GM23338 (cell line): ENCODE measurements around the gene SPINT2. TPM values are rescaled to one million over a fixed set of nuclear protein-coding genes. Genes with fewer than 3 reads are reported as not detected.

Experiments used
- ATAC-seq: fragments of 200-7000 bp; cut with Tn5 transposase; 3 replicates; pipeline ENCODE4 v1.9.1; 2020
- DNase-seq: peaks from one replicate; pipeline ENCODE4 v3.0.0-alpha.2; 2015; ENCODE audit warnings: low spot score
- H2AFZ ChIP-seq: fragments of 200-600 bp; sonication (generic); 2 replicates; pipeline ENCODE4 v1.8.0; 2016; ENCODE audit warnings: antibody characterized with exemption, mild to moderate bottlenecking, moderate library complexity
- H3F3A ChIP-seq: fragments of 200-600 bp; sonication (generic); replicated peaks from 2 replicates; pipeline ENCODE4 v1.8.0; 2017; ENCODE audit warnings: antibody characterized with exemption, mixed run types, low read depth
- H3K27ac ChIP-seq: fragments of 200-600 bp; sonication (generic); 2 replicates; pipeline ENCODE4 v1.6.1; 2016; ENCODE audit warnings: low read depth
- H3K27me3 ChIP-seq: fragments of 200-600 bp; sonication (generic); 2 replicates; pipeline ENCODE4 v1.8.0; 2016; ENCODE audit warnings: mild to moderate bottlenecking, mixed run types, moderate library complexity; ENCODE audit not compliant: insufficient read depth
- H3K36me3 ChIP-seq: fragments of 200-600 bp; sonication (generic); 2 replicates; pipeline ENCODE4 v1.8.0; 2016; ENCODE audit warnings: mild to moderate bottlenecking; ENCODE audit not compliant: insufficient read depth
- H3K4me1 ChIP-seq: fragments of 200-600 bp; sonication (generic); 2 replicates; pipeline ENCODE4 v1.8.0; 2016; ENCODE audit warnings: mild to moderate bottlenecking, moderate library complexity; ENCODE audit not compliant: insufficient read depth
- H3K4me2 ChIP-seq: fragments of 200-600 bp; sonication (generic); 2 replicates; pipeline ENCODE4 v1.7.1; 2017; ENCODE audit warnings: mixed run types
- H3K4me3 ChIP-seq: fragments of 200-600 bp; sonication (generic); 2 replicates; pipeline ENCODE4 v1.6.1; 2016; ENCODE audit warnings: mixed run types
- H3K79me2 ChIP-seq: fragments of 200-600 bp; sonication (generic); replicated peaks from 2 replicates; pipeline ENCODE4 v1.8.0; 2017; ENCODE audit warnings: mild to moderate bottlenecking; ENCODE audit not compliant: insufficient read depth
- H3K9me2 ChIP-seq: fragments of 200-600 bp; sonication (generic); 2 replicates; pipeline ENCODE4 v1.8.0; 2017; ENCODE audit not compliant: insufficient read depth
- H4K20me1 ChIP-seq: fragments of 200-600 bp; sonication (generic); replicated peaks from 2 replicates; pipeline ENCODE4 v1.8.0; 2017; ENCODE audit warnings: mild to moderate bottlenecking; ENCODE audit not compliant: insufficient read depth
- H3K27ac Mint-ChIP-seq: 2 replicates; pipeline ENCODE4 v1.8.0; 2020; ENCODE audit warnings: inconsistent platforms, mild to moderate bottlenecking, moderate library complexity, mixed read lengths
- H3K27me3 Mint-ChIP-seq: 3 replicates; pipeline ENCODE4 v1.8.0; 2022; ENCODE audit warnings: low read depth, mild to moderate bottlenecking, moderate library complexity, mixed read lengths, inconsistent platforms; ENCODE audit not compliant: insufficient read depth, poor library complexity
- H3K36me3 Mint-ChIP-seq: 3 replicates; pipeline ENCODE4 v1.8.0; 2021; ENCODE audit warnings: low read depth, mild to moderate bottlenecking, inconsistent platforms, moderate library complexity, mixed read lengths
- H3K4me1 Mint-ChIP-seq: 3 replicates; pipeline ENCODE4 v1.8.0; 2020; ENCODE audit warnings: mild to moderate bottlenecking, inconsistent platforms, mixed read lengths
- H3K4me3 Mint-ChIP-seq: 3 replicates; pipeline ENCODE4 v1.8.0; 2021; ENCODE audit warnings: moderate library complexity, mild to moderate bottlenecking, inconsistent platforms, mixed read lengths
- H3K9me3 Mint-ChIP-seq: 3 replicates; pipeline ENCODE4 v1.8.0; 2020; ENCODE audit warnings: moderate library complexity, mild to moderate bottlenecking, inconsistent platforms, mixed read lengths
- CREB1 ChIP-seq: fragments of 250-450 bp; sonication (Bioruptor Pico); IDR thresholded peaks from 2 replicates; pipeline ENCODE4 v1.5.0; 2020; ENCODE audit warnings: low read depth, mild to moderate bottlenecking, moderate library complexity
- CTCF ChIP-seq, 2 experiments: fragments of 200-600 bp in 1 of 2; sonication (generic) in 1 of 2; conservative IDR thresholded peaks; 2 replicates each; pipeline versions ENCODE4 v1.5.1 to v1.6.1; 2016 to 2017; ENCODE audit warnings: antibody characterized with exemption in 2 of 2, low read depth in 2 of 2, mild to moderate bottlenecking in 2 of 2, moderate library complexity in 1 of 2
- ETS1 ChIP-seq: IDR thresholded peaks from 2 replicates; pipeline ENCODE4 v1.6.1; 2016; ENCODE audit warnings: antibody characterized with exemption
- EZH2 ChIP-seq: fragments of 200-600 bp; sonication (generic); IDR thresholded peaks from one replicate; pipeline ENCODE4 v1.8.0; 2017; ENCODE audit warnings: antibody characterized with exemption, mild to moderate bottlenecking, low read depth; ENCODE audit not compliant: unreplicated experiment
- EZH2phosphoT487 ChIP-seq: fragments of 200-600 bp; sonication (generic); IDR thresholded peaks from one replicate; pipeline ENCODE4 v1.8.1; 2018; ENCODE audit warnings: antibody characterized with exemption; ENCODE audit not compliant: unreplicated experiment
- JUNB ChIP-seq: IDR thresholded peaks from one replicate; pipeline ENCODE4 v1.6.1; 2016; ENCODE audit warnings: antibody characterized with exemption; ENCODE audit not compliant: unreplicated experiment
- NANOG ChIP-seq: IDR thresholded peaks from 2 replicates; pipeline ENCODE4 v1.6.1; 2016; ENCODE audit warnings: antibody characterized with exemption, borderline replicate concordance
- POLR2AphosphoS5 ChIP-seq: IDR thresholded peaks from 2 replicates; pipeline ENCODE4 v1.6.1; 2016; ENCODE audit warnings: antibody characterized with exemption, low read depth
- REST ChIP-seq: IDR thresholded peaks from one replicate; pipeline ENCODE4 v1.6.1; 2018; ENCODE audit warnings: antibody characterized with exemption; ENCODE audit not compliant: unreplicated experiment
- STAT1 ChIP-seq: IDR thresholded peaks from one replicate; pipeline ENCODE4 v1.6.1; 2016; ENCODE audit warnings: antibody characterized with exemption; ENCODE audit not compliant: unreplicated experiment
- ZNF114 ChIP-seq: fragments of 250-450 bp; sonication (Bioruptor Pico); IDR thresholded peaks from 2 replicates; pipeline ENCODE4 v1.5.0; 2020; ENCODE audit warnings: mild to moderate bottlenecking, moderate library complexity
- ZNF331 ChIP-seq: fragments of 250-450 bp; sonication (Bioruptor Pico); IDR thresholded peaks from 2 replicates; pipeline ENCODE4 v1.5.0; 2020; ENCODE audit warnings: low read depth, mild to moderate bottlenecking, moderate library complexity
- polyA plus RNA-seq: library from polyadenylated mRNA; unstranded; fragments of >200 nt; fragmentation: Nextera tagmentation; extraction: Ambion mirVana; gene quantifications from 2 replicates; pipeline ENCODE4 v1.2.1, GENCODE V29; 2016
- total RNA-seq: library from RNA; depleted of rRNA; stranded (reverse); fragments of >200 nt; shearing (Covaris generic); gene quantifications from 2 replicates; pipeline ENCODE4 v1.2.3, GENCODE V29; 2014
- TF ChIP-seq, protein P1 (sequence below): fragments of 250-450 bp; sonication (Bioruptor Pico); IDR thresholded peaks from 2 replicates; pipeline ENCODE4 v1.5.0; 2020; ENCODE audit warnings: mild to moderate bottlenecking, moderate library complexity

The SPINT2 gene
- total and polyA plus RNA-seq, 2 experiments from 2014 or later = 319 to 468 TPM

DNA sequence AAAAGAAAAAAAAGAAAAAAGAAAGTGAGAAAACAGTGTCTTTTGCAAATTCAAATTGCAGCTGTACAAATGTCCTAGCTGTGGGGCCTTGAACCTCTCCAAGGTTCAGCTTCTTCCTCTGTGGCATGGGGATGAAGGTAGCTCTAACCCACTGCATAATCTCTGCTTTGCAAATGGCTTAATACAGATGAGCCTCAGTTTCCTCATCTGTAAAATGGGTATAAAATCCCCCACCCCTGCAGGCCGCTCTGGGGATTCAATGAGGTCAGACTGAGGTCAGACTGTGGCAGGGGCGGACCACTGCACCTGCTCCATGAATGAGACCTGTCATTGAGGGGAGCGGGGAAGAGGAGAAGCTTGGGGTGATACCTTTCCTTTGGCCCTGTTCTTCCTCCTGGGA lies 46.2 kb upstream of the SPINT2 start:
- Mint-ChIP-seq H3K27me3 (peaks cover 10% of the 10 kb centered on the region), H3K4me1 (peaks cover 16% of the 10 kb centered on the region), H3K9me3 (no peaks in the 10 kb centered on the region; the same call in none of the 3 replicates), H3K4me3 (no peak overlapping the region), H3K36me3 (peaks cover 33% of the 10 kb centered on the region), H3K27ac (no peak overlapping the region)
- Histone ChIP-seq H2AFZ (no peak overlapping the region), H3K9me2 (no peaks in the 10 kb centered on the region), H3K4me1 (peaks cover 9% of the 10 kb centered on the region), H3K4me3 (no peak overlapping the region), H3K36me3 (no peaks in the 10 kb centered on the region), H3K4me2 (no peak overlapping the region), H3K27ac (no peak overlapping the region), H3K79me2 (peaks cover 3% of the 10 kb centered on the region), H3K27me3 (0 out of 2 replicates have a peak, but pooled peaks cover under 1% of the 10 kb centered on the region), H3F3A (peaks cover 11% of the 10 kb centered on the region), H4K20me1 (0 out of 2 replicates have a peak, but pooled peaks cover 6% of the 10 kb centered on the region)
- ATAC-seq = no peak
- no peak for TF ChIP-seq ZNF331 (CRISPR knock-in tag)
- TF ChIP-seq NANOG = no peak
- TF ChIP-seq REST = no peak
- no peak for TF ChIP-seq ZNF114 (CRISPR knock-in tag)
- no peak for TF ChIP-seq POLR2AphosphoS5
- TF ChIP-seq CTCF (conservative IDR thresholded peaks at IDR 0.05; ENCODE audit: low read depth in 2 of 2) = no peak
- no peak for TF ChIP-seq EZH2
- TF ChIP-seq, protein P1, sequence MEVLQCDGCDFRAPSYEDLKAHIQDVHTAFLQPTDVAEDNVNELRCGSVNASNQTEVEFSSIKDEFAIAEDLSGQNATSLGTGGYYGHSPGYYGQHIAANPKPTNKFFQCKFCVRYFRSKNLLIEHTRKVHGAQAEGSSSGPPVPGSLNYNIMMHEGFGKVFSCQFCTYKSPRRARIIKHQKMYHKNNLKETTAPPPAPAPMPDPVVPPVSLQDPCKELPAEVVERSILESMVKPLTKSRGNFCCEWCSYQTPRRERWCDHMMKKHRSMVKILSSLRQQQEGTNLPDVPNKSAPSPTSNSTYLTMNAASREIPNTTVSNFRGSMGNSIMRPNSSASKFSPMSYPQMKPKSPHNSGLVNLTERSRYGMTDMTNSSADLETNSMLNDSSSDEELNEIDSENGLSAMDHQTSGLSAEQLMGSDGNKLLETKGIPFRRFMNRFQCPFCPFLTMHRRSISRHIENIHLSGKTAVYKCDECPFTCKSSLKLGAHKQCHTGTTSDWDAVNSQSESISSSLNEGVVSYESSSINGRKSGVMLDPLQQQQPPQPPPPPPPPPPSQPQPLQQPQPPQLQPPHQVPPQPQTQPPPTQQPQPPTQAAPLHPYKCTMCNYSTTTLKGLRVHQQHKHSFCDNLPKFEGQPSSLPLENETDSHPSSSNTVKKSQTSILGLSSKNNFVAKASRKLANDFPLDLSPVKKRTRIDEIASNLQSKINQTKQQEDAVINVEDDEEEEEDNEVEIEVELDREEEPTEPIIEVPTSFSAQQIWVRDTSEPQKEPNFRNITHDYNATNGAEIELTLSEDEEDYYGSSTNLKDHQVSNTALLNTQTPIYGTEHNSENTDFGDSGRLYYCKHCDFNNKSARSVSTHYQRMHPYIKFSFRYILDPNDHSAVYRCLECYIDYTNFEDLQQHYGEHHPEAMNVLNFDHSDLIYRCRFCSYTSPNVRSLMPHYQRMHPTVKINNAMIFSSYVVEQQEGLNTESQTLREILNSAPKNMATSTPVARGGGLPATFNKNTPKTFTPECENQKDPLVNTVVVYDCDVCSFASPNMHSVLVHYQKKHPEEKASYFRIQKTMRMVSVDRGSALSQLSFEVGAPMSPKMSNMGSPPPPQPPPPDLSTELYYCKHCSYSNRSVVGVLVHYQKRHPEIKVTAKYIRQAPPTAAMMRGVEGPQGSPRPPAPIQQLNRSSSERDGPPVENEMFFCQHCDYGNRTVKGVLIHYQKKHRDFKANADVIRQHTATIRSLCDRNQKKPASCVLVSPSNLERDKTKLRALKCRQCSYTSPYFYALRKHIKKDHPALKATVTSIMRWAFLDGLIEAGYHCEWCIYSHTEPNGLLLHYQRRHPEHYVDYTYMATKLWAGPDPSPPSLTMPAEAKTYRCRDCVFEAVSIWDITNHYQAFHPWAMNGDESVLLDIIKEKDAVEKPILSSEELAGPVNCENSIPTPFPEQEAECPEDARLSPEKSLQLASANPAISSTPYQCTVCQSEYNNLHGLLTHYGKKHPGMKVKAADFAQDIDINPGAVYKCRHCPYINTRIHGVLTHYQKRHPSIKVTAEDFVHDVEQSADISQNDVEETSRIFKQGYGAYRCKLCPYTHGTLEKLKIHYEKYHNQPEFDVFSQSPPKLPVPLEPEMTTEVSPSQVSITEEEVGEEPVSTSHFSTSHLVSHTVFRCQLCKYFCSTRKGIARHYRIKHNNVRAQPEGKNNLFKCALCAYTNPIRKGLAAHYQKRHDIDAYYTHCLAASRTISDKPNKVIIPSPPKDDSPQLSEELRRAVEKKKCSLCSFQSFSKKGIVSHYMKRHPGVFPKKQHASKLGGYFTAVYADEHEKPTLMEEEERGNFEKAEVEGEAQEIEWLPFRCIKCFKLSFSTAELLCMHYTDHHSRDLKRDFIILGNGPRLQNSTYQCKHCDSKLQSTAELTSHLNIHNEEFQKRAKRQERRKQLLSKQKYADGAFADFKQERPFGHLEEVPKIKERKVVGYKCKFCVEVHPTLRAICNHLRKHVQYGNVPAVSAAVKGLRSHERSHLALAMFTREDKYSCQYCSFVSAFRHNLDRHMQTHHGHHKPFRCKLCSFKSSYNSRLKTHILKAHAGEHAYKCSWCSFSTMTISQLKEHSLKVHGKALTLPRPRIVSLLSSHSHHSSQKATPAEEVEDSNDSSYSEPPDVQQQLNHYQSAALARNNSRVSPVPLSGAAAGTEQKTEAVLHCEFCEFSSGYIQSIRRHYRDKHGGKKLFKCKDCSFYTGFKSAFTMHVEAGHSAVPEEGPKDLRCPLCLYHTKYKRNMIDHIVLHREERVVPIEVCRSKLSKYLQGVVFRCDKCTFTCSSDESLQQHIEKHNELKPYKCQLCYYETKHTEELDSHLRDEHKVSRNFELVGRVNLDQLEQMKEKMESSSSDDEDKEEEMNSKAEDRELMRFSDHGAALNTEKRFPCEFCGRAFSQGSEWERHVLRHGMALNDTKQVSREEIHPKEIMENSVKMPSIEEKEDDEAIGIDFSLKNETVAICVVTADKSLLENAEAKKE (CRISPR knock-in tag) = no peak
- no peak for TF ChIP-seq STAT1
- TF ChIP-seq EZH2phosphoT487 = no peak
- TF ChIP-seq ETS1 = no peak
- TF ChIP-seq JUNB = no peak
- no peak for TF ChIP-seq CREB1 (CRISPR knock-in tag)
- DNase-seq = no peak
